Cerebellar nuclear complex (tissue), 1 donor: ENCODE measurements around the gene MYLK.
"Not testable (repeated sequence)": the region's sequence is repeated elsewhere in the genome, so short reads cannot be mapped to it uniquely, and the experiment has no call there.

Experiments
- DNase-seq, 2 experiments: peaks; one replicate each; lab custom pipeline; 2025; lab: John Stamatoyannopoulos, UW

The MYLK gene

GRCh38 chr3:123750209-123750608 lies 133.9 kb downstream of the MYLK start:
- no peak for DNase-seq

GRCh38 chr3:123749711-123750110 lies 134.4 kb downstream of the MYLK start:
- DNase-seq = no peak

GRCh38 chr3:123745184-123745855 lies 138.8 kb downstream of the MYLK start:
- DNase-seq = no peak

GRCh38 chr3:123744064-123744463 lies 140.1 kb downstream of the MYLK start:
- no peak for DNase-seq

GRCh38 chr3:123743121-123743520 lies 141.0 kb downstream of the MYLK start:
- no peak for DNase-seq

GRCh38 chr3:123741041-123741511 lies 143.1 kb downstream of the MYLK start:
- DNase-seq = no peak

GRCh38 chr3:123740391-123740822 lies 143.7 kb downstream of the MYLK start:
- no peak for DNase-seq

- no peak for DNase-seq
These were observed 144.4 kb downstream of the MYLK start for GRCh38 chr3:123739754-123740153.

GRCh38 chr3:123739106-123739505 lies 145.0 kb downstream of the MYLK start:
- no peak for DNase-seq

GRCh38 chr3:123738522-123738921 lies 145.6 kb downstream of the MYLK start:
- not testable (repeated sequence) for DNase-seq

GRCh38 chr3:123737168-123737567 lies 147.0 kb downstream of the MYLK start:
- DNase-seq = no peak

- no peak for DNase-seq
These were observed 148.7 kb downstream of the MYLK start for GRCh38 chr3:123735456-123735855.

- no peak for DNase-seq
These were observed 149.6 kb downstream of the MYLK start for GRCh38 chr3:123734527-123734902.

GRCh38 chr3:123733805-123734526 lies 150.2 kb downstream of the MYLK start:
- DNase-seq = no peak

GRCh38 chr3:123733341-123733740 lies 150.8 kb downstream of the MYLK start:
- no peak for DNase-seq

GRCh38 chr3:123732447-123732846 lies 151.7 kb downstream of the MYLK start:
- DNase-seq = no peak

GRCh38 chr3:123730829-123731228 lies 153.3 kb downstream of the MYLK start:
- no peak for DNase-seq

- DNase-seq = no peak
These were observed 155.1 kb downstream of the MYLK start for GRCh38 chr3:123728991-123729390.

- no peak for DNase-seq
These were observed 156.1 kb downstream of the MYLK start for GRCh38 chr3:123728014-123728413.

- no peak for DNase-seq
These were observed 158.3 kb downstream of the MYLK start for GRCh38 chr3:123725652-123726400.

GRCh38 chr3:123724306-123724705 lies 159.8 kb downstream of the MYLK start:
- DNase-seq = no peak

- DNase-seq = no peak
These were observed 160.5 kb downstream of the MYLK start for GRCh38 chr3:123723522-123724168.
